HFF-Myc (cell line): Measurements from ENCODE around the gene GARIN1A.
"Not testable (repeated sequence)": the region's sequence is repeated elsewhere in the genome, so short reads cannot be mapped to it uniquely, and the experiment has no call there.

Source experiments
- DNase-seq: peaks from one replicate; pipeline ENCODE4 v3.0.0-alpha.2; 2011; ENCODE audit warnings: low read depth; ENCODE audit errors: extremely low read depth
- H3K4me3 ChIP-seq: replicated peaks from 2 replicates; pipeline ENCODE4 v1.5.1; 2011; ENCODE audit warnings: low read depth, mild to moderate bottlenecking, control low read depth, low read length
- TF ChIP-seq, protein P1 (sequence below): IDR thresholded peaks from 2 replicates; pipeline ENCODE4 v1.5.1; 2012; ENCODE audit warnings: mild to moderate bottlenecking, low read depth, low read length, control low read depth; ENCODE audit errors: missing control alignments

Gene GARIN1A

DNA sequence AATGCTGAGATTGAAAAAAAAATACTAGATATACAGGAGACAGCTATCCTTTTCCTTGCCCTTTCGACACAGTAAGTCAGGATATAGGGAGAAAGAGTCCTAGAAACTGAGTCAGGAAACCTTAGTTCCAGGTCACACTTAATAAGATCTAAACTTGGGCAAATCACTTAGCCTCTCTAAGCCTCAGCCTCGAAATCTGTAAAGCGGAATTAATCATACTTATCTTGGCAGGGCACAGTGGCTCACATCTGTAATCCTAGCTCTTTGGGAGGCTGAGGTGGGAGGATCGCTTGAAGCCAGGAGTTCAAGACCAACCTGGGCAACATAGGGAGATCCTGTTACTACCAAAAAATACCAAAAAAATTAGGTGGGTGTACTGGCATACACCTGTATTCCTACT, 4.6 kb downstream of the GARIN1A start:
- TF ChIP-seq, protein P1, sequence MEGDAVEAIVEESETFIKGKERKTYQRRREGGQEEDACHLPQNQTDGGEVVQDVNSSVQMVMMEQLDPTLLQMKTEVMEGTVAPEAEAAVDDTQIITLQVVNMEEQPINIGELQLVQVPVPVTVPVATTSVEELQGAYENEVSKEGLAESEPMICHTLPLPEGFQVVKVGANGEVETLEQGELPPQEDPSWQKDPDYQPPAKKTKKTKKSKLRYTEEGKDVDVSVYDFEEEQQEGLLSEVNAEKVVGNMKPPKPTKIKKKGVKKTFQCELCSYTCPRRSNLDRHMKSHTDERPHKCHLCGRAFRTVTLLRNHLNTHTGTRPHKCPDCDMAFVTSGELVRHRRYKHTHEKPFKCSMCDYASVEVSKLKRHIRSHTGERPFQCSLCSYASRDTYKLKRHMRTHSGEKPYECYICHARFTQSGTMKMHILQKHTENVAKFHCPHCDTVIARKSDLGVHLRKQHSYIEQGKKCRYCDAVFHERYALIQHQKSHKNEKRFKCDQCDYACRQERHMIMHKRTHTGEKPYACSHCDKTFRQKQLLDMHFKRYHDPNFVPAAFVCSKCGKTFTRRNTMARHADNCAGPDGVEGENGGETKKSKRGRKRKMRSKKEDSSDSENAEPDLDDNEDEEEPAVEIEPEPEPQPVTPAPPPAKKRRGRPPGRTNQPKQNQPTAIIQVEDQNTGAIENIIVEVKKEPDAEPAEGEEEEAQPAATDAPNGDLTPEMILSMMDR, result no peak
- H3K4me3 ChIP-seq, result no peak overlapping the region

DNA sequence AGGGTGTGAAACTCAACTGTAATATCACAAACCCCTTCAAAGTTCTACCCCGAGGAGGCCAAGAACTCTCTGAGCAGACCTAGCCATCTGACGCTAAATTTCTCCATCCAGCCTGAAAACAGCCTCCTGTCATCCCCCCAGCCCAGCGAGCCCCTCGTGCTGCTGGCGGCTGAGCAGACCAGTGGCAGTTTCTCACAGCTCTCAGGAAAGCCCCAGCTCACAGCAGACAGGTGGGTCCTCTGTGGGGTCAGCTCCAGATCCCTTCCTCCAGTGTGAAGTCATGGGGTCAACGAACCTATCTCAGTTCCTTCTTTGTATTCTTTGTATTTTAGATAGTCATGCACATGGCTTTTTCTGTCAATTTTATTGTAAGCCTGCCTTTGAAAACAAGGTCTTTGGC, 7.8 kb downstream of the GARIN1A start:
- H3K4me3 ChIP-seq, result no peak overlapping the region
- no peak for DNase-seq
- TF ChIP-seq, protein P1, result no peak

More for the DNA sequence above, 4.6 kb downstream of the GARIN1A start:
- DNase-seq, result no peak

DNA sequence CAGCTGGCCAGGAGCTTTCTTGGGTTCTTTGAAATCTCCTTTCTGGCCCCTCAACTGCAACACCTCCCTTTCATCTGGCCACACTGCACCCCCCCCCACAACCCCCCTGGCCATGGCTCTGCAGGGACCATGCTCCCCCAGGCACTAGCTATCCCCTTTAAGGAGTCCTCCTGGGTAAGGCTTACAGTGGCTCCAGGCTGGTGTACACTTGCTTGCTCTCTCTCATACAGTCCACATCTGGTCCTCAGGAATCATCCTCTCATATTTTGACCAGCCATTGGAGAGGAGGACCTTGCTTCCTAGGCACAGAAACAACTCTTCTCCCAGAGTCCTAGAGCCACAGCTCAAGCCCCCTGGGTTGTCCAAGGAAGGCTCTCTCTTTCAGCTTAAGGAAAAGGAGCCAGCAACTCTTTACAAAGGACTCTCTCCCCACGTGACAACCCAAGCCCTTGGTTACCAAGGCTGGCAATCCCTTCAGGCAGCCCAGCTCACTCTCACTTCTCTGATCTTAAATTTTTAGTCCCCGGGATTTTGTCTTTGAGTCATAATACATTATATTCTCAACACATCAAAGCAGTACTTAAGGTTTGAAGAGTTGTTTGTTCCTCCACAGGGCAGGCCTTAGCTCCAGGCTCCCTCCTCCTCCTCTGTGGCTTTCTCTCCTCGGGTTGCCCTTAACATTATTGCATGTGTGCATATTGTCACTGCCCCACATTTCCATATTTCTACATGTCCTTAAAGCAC, 9.9 kb downstream of the GARIN1A start:
- no peak for DNase-seq
- TF ChIP-seq, protein P1, result no peak
- H3K4me3 ChIP-seq, result no peak overlapping the region

DNA sequence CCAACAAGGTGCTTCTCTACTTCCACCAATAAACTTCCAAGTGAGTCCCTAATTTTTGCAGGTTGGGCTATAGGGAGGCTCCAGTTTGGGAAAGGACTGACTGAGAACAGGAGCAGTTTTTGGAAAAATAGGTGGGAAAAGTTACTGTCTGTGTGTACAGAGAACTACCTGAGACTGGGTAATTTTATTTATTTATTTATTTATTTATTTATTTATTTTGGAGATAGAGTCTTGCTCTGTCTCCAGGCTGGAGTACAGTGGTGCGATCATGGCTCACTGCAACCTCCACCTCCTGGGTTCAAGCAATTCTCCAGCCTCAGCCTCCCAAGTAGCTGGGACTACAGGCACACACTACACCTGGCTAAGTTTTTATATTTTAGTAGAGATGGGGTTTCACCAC, 11.2 kb downstream of the GARIN1A start:
- not testable (repeated sequence) for H3K4me3 ChIP-seq, DNase-seq

DNA sequence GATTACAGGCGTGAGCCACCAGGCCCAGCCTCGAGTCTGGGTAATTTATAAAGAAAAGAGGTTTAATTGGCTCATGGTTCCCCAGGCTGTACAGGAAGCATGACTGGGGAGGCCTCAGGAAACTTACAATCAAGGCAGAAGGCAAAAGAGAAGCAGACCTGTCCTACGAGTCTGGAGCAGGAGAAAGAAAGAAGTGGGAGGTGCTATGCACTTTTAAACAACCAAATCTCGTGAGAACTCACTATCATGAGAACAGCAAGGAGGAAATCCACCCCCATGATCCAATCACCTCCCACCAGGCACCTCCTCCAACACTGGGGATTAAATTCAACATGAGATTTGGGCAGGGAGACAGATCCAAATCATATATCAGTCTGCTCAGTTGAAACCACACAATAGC, 11.6 kb downstream of the GARIN1A start:
- H3K4me3 ChIP-seq, DNase-seq: not testable (repeated sequence)

DNA sequence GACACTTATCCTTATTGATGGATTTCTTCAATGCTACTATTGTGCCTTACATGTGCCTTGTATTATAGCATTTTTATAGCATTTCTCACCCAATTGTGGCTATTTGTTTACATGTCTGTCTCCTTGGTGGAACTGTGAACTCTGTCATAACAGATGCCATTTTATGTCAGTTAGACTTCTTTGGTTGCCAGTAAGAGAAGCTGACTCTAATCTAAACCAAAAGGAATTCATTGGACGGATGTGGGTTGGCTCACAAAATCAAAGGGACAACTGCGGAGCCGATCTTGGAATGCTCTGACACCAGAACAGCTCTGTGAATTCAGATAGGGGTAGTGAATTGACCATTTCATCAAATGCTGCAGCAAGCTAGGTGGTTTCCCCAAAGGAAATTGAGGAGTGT, 15.0 kb downstream of the GARIN1A start:
- no peak for DNase-seq
- TF ChIP-seq, protein P1, result no peak
- no peak overlapping the region for H3K4me3 ChIP-seq

DNA sequence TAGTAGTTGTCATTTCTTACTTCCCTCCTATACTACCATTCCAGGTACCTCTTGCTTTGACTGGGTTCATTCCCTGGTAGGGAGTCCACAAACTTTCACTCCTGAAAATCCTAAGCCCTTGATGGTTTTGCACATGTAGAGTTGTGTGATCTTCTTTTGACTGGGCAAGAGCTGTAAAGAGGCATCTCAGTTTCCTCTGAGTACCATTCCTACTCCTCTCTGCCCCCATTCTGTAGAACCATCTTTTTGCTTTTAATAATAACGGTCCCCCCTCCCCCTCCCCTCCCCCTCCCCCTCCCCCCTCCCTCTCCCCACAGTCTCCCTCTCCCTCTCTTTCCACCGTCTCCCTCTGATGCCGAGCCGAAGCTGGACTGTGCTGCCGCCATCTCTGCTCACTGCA, 16.4 kb downstream of the GARIN1A start:
- H3K4me3 ChIP-seq, result no peak overlapping the region
- TF ChIP-seq, protein P1, result no peak
- DNase-seq, result no peak

DNA sequence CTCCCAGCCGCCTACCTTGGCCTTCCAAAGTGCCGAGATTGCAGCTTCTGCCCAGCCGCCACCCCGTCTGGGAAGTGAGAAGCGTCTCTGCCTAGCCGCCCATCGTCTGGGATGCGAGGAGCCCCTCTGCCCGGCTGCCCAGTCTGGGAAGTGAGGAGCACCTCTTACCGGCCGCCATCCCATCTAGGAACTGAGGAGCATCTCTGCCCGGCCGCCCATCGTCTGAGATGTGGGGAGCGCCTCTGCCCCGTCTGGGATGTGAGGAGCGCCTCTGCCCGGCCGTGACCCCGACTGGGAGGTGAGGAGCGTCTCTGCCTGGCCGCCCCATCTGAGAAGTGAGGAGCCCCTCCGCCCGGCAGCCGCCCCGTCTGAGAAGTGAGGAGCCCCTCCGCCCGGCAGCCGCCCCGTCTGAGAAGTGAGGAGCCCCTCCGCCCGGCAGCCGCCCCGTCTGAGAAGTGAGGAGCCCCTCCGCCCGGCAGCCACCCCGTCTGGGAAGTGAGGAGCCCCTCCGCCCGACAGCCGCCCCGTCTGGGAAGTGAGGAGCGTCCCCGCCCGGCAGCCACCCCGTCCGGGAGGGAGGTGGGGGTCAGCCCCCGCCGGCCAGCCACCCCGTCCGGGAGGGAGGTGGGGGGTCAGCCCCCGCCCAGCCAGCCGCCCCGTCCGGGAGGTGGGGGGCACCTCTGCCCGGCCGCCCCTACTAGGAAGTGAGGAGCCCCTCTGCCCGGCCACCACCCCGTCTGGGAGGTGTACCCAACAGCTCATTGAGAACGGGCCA, 17.3 kb downstream of the GARIN1A start:
- not testable (repeated sequence) for DNase-seq, H3K4me3 ChIP-seq
